DMS153 treated with DMSO at 0.1 percent for 48 hours (cell line): ENCODE results near the gene SLX4IP.
A peak's percentile ranks its signal among the peaks of the same experiment; 100 is the strongest.

Experiments
- DNase-seq: peaks from one replicate; lab custom pipeline; 2025; ENCODE audit not compliant: unreplicated experiment; lab: John Stamatoyannopoulos, UW

The SLX4IP gene

DNA sequence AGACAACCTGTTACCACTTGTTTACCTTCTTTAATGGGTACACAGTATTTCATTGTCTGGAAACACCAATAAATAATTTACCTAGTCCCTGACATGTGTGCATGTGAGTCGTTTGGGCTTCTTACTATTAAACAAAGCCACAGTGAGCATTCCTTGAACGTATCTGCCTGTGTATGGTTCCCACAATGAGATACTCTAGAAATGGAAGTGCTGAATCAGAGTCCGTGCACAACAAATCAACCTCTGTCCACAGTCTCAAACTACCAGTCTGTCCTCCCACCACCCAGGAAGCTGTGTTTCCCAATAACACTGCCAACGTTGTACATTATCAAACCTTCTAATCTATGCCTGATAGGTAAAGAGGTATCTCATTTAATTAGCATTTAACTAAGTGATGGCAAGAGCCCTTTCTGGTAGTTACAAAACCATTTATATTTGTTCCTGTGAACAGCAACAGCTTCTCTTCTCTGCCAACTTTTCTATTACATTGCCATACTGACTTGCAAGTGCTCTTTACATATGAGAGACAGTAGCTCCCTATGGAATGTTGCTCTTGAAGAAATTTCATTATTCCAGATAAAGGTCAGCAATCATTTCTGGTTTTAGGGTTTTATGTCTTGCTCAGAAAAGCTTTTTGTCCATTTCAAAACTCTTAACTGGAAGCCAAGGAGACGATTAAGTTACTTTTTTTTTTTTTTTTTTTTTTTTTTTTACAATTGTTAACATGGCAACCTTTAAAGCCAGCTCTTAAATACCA lies 223.9 kb downstream of the SLX4IP start:
- DNase-seq: no peak

DNA sequence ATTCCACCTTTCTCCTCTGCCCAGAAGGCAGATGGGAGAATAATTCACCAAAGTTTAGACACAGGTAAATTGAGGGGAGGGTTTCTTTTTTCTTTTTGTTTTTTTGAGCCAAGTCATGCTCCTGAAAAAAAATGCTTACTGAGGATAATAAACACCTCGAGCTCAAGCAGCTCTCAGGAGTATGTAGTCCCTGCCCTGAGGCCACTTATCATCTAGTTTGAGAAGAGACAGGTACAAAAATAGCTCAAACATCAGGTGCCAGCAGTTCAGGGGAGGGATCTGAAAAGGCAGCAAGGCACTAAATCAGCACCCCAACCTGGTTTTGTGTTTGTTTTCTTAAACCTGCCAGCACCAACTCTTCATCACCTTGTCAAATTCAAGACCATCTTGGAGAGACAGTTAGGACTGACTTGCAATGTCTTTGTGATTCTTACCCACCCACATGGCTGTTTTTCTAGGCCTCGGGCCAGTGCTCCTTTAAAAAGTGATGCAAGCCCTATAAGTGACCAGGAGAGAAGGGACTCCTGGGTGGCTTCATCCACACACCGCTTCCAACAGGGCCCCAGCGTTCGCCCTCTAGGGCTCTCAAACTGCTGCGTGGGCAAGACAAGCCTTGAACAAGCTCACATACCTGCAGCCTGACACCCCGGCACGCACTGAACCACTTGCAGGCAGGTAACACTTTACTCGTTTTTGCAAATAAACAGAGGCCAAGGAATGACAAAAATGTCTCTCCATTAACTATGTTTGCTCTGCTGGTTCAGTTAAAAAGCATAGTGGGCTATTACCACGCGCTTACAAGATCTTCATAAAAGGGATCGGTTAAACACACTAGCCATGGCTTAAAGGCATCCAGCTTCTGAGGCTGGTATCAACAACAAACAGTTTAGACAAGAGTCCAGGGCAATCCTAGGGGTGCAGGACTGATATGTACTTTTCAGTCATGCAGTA lies 224.8 kb downstream of the SLX4IP start:
- DNase-seq: no peak

DNA sequence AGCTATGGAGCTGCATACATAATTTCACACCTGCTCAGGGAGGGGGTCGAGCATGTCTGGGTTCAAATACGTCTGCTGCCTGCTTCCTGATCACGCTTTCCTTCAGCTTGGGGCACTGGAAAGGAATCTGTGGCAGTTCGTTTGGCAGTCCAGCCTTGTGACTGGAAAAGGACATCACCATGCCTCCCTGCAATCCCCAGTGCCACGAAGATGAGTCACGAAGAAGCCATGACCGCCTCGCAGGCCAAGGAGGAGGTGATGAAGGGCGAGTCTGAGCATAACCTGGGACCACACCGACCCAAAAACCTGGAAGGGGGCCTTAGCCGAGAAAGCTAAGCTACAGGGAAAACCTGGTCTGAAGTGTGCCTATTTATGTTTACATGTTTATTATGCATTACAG lies 225.6 kb downstream of the SLX4IP start:
- no peak for DNase-seq

DNA sequence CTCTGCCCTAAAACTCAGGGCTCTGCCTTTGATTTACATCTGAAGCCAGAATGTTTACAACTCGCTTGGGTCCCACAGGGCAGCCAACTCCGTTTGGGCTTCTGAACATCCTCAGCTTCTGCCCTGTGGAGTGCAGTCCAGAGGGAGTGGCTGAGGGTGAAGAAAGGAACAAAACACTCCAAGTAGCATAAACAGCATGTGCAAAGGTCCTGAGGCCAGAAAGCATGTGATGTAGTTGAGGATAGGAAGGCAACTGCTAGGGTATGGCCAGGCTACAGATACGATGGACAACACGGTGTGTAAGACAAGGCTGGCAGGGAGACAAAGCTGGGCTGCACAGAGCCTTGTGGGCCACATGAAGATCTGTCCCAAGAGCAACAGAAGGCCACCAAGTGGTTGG lies 226.2 kb downstream of the SLX4IP start:
- DNase-seq: no peak

DNA sequence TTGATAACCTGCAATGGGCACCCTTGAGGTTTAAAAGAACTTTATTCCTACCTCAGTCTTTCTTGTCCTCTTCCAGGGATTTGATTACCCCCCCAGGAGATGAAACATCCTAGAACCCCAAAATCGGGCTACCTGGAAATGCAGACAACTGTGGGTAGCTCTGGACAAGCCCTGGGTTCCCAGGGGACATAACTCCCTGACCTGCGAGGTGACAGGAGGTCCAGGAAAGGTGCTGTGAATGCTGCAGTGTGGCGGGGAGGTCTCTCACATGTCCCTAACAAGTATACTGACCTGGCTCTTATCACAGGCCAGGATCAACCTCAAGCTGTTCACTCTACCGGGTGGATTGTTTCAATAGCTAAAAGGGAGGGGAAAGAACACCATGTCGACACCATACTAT lies 227.0 kb downstream of the SLX4IP start:
- no peak for DNase-seq

DNA sequence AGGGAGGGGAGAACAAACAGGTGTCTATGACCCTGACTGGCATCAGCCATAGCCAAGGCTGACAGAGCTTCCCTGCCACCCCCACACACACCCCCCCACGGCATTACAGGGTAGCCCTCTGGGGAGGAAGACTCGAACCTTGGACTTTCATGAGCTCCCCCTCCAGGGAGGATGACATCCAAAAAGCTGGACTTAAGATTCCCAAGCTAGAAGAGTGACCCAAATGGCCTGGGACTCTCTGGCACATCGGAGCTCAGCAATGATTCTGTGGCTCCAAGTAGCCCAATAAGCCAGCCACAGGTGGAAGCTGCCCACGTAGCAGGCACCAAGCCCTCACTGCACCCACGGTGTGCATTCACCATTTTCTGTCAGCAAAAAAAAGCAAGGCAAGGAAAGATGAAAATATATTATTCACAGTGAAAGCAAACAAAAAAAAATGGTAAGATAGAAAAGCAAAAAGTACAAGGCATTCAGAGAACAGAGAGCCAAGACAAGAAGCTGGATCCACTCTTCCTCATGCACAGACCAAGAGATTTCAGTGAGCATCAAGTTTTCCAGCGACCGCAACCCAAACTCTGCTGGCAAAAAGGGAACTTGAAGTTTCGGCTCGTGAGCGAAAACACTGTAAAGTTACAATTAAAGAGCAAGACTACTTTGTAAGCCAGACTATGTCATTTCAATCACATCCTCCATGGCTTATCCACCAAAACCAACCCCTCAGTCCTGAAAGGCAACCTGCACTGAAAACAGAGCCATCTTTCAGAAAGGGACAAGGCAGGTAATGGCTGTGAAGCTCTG lies 227.8 kb downstream of the SLX4IP start:
- DNase-seq: no peak

DNA sequence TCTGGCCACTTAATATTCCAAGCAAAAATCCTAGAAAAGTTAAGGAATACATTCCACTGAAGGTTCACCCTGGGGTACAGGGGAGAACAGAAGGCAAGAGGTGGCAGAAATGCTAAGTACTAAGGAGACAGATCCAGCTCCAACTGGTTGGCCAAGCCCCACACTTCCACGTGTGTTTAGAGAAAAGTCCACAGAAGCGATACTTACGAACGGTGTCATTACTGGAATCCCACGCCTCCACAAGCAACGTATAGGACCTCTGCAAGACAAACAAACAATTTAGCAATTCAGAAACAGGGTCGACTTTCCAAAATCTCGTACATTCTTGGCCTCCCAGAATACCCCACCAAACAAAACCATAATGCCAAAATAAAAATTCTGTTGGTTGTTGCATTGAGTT lies 228.7 kb downstream of the SLX4IP start:
- no peak for DNase-seq

DNA sequence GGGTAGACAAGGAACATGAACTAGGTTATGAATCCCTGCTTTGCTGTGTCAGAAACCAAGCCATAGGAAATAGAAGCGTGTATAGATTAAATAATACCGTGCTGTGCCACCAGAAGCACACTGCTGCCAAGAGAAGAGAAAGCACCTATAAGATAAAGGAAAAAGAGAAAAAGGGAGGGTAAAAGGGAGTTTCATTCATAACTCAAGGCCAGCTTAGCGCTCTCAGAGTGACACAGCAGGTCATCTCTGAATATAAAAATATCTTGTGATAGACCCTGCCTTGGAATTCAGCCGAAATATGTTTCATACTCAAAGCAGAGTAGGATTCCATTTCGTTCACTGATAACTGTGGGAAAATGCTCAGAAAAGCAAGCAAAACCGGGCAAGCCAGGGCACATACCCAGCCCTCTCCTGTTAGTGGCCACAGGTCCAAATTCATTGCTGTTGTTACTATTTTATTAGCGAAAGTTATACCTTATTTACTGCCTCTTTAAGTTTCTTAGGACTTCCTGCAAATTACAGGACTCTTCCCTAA lies 230.0 kb downstream of the SLX4IP start:
- DNase-seq: no peak

DNA sequence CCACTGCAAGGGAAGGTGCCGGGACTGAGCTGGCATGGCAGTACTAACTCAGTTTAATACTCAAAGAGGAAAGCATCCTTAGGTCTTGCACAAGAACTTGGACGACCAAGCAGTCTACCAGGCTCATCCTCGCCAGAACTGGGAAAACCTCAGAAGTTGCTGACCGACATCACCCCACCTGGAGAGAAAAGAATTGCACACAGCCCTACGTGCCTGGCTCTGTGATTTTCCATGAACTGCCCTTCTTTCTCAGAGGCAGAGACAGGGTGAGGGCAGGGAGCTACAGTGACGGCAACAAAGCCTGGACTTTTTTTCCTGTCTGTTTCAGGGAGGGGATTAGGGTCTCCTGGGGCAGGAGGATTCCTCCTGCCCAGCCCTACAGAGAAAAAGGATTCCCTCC lies 230.7 kb downstream of the SLX4IP start:
- no peak for DNase-seq

DNA sequence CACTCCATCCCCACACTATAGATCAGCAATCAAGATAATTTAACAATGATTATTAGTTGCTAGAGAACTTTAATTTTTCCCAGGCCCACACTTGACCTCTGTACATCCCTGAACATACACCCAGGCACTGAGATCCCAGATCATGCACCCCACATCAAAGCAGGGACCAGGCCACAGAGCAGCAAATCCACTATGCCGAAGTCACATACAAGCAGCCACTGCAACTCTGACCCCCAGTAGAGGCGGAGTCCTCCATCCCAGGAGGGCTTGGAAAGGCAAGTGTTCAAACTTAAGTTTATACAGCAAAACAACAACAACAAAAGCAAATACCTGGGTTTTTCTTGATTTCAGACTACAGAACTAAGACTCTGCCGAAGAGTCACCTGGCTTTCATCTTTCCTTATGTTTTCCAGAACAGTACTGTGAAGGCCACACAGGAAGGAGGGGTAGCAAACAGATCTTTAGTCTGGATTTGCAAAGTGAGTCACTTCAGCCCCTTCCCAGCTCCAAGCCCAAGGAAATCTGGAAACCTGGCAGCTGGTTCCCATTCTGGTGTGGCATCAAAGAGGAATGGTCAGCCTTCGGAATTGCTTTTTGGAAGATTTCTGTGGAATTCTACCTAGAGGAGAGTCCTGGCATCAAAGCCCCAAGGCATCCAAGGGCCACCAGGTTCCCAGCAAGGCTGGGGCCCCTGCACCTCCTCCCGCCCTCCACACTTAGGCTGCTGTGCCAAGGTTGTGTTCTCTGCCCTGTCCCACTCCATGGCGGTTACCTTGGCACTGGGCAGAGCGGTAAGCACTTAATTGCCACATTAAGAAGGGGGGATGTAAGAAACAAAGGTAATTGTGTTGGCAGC lies 231.3 kb downstream of the SLX4IP start:
- DNase-seq: no peak

DNA sequence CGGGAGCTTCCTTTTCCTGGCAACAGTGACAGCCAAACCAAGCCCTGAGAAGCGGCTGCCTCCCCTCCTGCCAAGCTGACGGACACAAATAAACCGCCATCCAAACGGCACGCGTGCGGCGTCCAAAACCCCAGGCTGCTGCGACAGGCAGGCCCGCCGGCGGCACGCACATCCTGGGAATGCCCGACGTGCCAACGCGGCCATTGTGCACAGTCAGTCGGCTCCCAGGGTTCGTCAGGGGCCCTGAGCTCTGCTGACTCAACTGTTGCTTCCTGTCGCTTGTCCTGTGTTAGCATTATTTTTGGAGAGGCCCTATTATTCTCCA lies 231.9 kb downstream of the SLX4IP start:
- peak; percentile 26 for DNase-seq

DNA sequence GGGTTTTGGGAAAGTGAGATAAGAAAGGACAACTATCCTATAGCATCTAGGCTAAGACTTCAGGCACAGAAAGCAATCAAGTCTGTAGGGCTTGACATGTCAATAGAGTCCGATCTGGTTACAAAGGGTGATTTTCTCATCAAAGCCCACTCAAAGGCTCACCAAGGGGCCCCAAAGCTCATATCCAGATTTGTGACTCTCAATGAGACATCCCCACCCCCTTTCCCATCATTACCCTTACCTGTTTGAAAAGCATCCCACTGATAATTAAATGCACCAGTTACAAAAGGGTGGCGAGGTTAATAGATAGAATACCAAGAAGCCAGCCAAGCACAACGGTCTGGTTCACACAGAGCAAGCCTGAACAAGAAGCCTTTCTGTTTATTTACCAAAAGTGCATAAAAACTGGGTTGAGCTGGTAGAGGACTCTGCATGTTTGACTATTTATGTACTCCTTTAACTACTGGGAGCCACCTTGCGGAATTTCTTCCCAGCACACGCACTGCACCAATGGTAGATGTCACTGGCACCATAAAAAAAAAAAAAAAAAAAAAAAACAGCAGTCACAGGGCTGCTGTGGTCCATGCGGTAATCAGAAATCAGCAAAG lies 232.6 kb downstream of the SLX4IP start:
- DNase-seq: peak; percentile 39

DNA sequence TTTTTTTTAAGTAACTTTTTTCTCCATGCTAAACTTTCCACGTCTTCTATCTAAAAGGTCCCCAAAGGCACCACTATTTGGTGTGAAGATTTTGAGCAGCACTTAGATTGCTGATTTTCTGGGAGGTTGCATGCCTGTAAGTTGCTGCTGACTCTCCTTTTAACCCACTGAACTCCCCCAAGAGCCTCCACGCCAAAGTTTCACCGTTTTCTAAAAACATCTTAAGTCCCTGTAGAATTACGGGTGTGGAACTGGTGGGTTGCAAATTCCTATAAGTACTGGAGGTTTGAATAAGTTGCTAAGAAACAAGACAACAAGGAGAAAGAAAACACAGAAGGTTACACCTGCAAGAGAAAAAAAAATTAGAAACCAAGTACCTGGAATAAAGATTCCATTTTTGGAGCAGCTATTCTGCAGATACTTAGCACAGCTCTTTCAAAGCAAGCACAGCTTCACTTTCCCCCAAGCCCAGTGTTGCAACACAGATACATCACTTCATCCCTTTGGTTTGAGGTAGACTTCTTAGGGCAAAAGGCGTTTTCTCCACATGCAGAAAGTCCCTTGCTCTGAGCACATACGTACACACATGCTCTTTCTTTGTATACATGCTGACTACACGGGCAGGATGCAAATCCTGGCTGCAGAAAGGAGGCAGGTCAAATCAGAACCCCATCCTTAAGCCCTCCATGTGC lies 233.7 kb downstream of the SLX4IP start:
- DNase-seq: no peak

DNA sequence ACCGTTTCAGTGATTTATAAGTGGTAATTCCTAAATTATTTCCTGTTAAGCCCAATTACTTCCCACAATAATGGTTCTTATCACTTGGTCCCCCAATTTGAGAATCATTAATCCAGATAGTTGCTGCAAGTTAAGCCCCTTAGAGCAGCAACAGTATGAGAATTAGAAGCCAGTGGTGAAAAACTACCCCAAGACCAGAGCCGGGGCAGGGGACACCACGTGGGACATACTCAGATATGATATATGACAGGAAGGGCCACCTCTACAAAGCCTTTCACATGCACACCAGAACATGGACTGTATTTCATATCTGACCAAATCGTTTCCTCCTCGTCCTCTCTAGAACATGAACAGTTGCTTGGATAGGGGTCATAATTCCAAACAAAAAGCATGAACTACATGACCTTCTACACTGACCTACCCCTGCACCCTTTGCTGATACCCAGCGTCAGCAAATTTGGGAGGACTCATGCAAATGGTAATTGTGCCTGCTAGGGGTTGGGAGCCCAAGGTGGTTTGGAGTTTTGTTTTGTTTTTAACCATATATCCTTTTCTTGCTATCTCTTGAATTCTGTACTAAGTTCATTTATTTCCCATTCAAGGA lies 234.8 kb downstream of the SLX4IP start:
- DNase-seq: no peak

DNA sequence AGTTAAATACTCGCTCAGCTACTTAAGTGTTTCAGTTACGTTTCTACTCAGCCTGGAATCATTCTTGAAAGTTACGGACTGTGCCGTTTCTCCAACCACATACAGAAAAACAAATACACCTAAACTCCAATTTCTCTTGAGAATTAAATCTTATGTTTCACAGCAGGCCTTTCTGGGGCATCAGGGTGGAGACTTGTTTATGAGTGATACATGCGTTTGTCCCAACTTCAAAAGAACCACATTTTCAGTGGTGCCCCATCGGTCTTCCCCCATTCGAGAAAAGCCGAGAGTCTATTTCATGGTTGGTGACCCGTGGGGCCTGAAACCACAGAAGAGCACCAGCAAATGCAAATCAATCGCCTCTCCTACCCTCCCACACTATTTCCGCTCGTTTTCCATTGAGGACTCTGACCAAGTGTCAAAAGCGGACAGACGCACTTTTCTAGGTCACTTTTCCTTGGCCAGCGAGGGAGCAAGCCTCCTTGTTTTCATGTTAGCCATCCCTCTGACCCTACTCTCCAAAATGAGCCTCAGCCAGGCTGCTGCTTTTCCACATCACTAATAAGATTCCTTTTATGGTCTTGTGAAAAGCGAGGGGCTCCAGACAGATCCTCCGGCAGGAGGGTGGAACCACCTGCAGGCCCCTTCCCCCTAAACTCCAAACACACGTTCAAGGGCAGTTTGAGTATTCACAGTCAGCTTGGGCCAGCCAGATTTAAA lies 235.6 kb downstream of the SLX4IP start:
- no peak for DNase-seq

DNA sequence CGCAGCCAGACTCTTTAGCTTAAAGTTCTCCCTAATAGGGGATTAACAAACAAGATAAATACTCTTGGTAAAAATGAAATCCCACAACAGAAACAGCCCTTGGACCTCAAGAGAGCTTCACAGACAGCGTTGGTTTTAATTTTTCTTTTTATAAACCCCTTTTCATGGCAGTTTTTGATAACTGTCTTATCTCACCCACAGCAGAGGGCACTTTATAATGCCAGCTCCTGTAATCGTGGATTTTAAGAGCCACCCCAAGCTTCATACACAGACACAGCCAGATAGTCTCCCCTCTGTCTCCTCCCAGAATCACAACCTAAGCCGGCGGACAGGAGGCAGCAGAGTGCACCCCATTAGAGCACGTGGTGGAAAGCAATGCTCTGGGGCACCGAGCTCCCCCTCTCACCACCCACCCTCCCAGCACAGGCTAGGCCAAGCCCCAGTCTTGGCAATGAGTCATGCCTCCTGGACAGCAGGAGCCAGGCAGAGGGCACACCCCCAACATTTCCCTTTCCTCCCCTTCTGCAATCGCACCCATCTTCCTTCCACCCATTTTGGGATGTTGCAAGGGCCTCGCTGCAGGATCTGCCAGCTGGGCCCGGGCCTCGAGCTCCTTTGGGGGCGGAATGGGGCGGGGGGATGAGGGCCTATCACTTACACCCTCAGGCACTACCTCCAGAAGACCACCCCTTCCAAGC lies 236.3 kb downstream of the SLX4IP start:
- no peak for DNase-seq

DNA sequence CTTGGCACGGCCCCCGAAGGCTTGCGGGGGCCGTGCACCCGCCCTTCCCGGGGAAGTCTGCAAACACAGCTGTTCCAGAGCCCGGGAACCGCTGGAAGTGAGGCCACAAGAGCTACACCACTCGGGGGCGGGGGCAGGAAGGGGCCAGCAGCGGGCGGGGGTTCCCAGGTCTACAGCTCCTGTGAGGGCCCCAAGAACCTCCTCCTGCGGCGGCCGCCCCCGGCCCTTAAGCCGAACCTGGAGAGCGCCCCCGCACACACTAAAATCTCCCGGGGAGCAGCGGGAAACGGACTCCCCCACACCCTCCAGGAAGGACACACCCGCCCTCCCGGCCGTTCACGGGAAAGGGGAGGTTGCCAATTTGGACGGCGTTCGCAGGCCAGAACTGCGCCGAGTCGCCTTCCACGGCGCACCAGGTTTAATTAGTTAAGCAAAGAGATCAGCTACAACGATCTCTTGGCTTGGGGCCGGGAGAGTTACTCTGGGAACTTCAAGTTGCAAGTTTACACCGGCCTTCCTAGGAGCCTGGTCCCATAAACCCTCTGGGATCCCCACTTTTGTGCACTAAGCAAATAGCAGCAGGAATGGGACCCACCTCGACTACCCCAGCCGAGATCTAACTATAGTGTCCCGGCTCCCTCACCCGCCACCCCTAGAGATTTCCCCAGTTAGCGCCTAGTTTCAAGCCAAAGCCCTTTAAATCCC lies 237.0 kb downstream of the SLX4IP start:
- no peak for DNase-seq
